GM19452 (cell line): ENCODE measurements around the gene ATP5F1B.

Source experiments
- ATAC-seq: cut with Tn5 transposase; IDR thresholded peaks from one replicate; pipeline ENCODE4 v1.9.1; 2021; ENCODE audit not compliant: unreplicated experiment

ATP5F1B gene

GRCh38 chr12:56645717-56646446 is at the start of gene ATP5F1B:
TSS of gene ATP5F1B (minus strand) at chr12:56645984. CDS start at chr12:56645963, 21 bp downstream.
- peak; percentile 98 for ATAC-seq

GRCh38 chr12:56694161-56694560 is 48.4 kb upstream of the ATP5F1B start:
- ATAC-seq, result no peak

GRCh38 chr12:56688846-56689109 is 43.0 kb upstream of the ATP5F1B start:
- ATAC-seq, result no peak

DNA sequence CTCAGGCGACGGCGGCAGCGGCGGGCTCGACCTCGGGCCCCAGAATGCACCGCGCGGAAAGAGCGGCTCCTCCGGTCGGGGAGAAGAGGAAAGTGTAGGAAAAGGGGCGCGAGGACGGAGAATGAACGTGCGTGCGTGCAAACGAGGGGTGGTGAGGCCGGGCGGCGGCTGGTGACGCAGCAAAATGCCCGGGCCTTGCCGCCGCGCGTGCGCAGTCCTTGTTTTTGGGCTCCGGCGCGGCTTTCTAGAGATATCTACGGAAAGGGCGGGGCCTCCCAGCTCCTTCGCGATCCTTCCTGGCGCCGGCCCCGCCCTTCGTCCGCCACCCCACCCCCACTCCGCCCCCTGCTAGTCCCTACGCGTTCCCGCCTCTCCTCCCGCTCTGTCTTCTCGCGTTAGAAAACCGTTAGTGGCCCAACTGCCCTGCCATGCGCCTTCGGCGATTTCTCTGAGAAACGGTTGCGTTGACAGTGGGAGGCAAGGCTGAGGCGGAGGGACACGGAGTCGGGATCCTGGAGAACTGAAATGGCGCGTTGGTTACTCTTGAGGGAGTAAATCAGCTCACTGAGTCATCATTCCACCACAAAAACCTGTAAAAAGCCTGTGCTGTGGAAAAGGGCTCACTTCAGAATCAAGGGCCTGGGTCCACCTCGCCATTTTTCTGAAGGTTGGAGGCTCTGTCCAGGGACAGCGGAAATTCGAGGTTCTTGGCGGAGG is 42.5 kb upstream of the ATP5F1B start, which contains the start of gene PTGES3:
TSS of gene PTGES3 (minus strand) at position 156 of the 717 bp plus-strand sequence. CDS start 285 bp downstream, outside the sequence.
- ATAC-seq, result peak; percentile 54

GRCh38 chr12:56687223-56688128 is 41.7 kb upstream of the ATP5F1B start:
- ATAC-seq, result peak; percentile 34

DNA sequence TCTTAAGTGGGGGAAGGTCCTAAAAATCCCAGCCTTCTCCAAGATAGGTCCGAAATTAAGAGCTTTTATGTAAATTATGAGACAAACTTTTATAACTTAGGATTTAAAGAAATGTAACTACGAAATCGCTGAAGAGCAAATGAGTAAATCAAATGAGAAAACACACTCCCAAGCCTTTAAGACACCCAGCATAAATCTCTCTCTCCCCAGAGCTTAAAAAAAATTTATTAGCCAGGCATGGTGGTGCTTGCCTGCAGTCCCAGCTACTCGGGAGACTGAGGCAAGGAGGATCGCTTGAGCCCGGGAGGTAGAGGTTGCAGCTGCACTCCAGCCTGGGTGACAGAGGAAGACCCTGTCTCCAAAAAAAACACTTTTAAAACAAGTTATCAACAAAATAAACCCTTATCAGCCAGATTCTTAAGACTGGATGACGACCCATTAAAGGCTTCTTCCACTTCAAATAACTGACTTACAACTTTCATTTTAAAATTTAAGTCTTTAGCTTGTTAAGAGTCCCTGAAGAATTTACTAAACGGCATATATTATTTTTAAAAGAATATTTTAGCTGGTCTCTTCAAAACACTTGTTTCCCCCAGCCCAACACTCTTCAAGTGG is 39.1 kb upstream of the ATP5F1B start:
- ATAC-seq, result no peak

DNA sequence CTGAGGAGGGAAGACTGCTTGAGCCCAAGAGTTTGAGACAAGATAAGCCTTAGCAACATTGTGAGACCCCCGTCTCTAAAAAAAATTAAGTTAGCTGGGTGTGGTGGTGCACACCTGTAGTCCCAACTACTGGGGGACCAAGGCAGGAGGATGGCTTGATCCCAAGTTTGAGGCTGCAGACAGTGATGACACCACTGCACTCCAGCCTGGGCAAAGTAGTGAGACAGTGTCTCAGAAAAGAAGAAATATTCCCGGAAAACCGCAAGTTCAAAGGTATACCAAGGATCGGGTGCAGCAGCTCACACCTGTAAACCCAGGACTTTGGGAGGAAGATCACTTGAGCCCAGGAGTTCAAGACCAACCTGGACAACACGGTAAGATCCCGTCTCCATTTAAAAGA is 36.5 kb upstream of the ATP5F1B start:
- ATAC-seq, result no peak

- no peak for ATAC-seq
Observed at GRCh38 chr12:56679883-56680575, 34.2 kb upstream of the ATP5F1B start.

- ATAC-seq, result no peak
Observed at GRCh38 chr12:56678852-56679251, 33.1 kb upstream of the ATP5F1B start.

DNA sequence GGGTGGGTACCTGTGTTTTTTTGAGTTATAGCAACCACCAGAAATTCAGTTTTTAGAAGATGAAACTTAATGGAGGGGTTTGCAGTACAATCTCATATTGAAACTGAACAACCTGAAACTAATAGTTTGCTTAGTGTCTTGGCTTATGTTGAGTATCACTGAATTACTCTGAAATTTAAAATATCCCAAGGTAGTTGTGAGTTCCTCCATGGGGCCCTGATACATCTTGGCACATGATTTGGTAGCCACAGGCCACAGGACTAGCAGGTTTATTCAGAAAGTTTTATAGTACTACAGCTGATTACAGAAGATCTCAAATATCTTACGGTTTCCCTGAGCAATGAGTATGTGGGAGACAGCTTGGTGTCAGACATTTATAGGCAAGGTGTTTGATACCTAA is 31.9 kb upstream of the ATP5F1B start:
- ATAC-seq, result no peak

DNA sequence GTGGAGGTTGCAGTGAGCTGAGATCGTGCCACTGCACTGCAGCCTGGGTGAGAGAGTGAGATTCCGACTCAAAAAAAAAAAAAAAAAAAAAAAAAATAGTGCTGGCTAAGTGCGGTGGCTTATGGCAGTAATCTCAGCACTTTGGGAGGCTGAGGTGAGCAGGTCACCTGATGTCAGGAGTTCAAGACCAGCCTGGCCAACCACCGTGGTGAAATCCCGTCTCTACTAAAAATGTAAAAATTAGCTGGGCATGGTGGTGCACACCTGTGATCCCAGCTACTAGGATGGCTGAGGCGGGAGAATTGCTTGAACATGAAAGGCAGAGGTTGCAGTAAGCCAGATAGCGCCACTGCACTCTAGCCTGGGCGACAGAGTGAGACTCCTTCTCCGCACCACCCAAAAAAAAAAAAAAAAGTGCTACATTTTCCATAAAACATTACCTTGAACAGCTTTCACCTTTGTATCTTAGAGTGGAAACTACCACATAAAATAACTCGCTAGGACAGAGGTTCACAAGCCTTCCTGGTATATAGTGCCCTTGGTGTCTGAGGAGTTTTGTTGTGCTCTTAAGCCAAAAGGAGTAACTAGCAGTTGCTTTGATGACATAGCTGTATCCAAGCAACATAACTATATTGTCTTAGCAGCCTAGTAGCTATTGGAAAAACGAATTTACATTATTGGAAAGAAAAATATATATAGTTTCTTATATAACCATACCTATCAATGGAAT is 31.2 kb upstream of the ATP5F1B start:
- ATAC-seq, result no peak

GRCh38 chr12:56671608-56672007 is 25.8 kb upstream of the ATP5F1B start:
- ATAC-seq, result no peak

GRCh38 chr12:56670836-56671235 is 25.1 kb upstream of the ATP5F1B start:
- ATAC-seq, result no peak

DNA sequence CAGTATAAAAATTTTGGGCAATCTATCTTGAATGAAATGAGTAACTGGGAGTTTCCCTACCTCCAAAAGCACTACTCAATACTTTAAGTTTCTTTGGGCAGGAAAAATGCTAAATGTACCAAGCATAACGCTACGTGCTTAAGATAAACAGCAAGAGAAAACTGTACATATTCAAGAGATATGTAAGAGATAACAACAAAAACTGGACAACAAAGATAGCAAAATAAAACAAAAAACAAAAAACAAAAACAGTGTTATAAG is 22.3 kb upstream of the ATP5F1B start:
- ATAC-seq, result no peak

GRCh38 chr12:56661979-56662638 is 16.3 kb upstream of the ATP5F1B start:
- ATAC-seq, result no peak

DNA sequence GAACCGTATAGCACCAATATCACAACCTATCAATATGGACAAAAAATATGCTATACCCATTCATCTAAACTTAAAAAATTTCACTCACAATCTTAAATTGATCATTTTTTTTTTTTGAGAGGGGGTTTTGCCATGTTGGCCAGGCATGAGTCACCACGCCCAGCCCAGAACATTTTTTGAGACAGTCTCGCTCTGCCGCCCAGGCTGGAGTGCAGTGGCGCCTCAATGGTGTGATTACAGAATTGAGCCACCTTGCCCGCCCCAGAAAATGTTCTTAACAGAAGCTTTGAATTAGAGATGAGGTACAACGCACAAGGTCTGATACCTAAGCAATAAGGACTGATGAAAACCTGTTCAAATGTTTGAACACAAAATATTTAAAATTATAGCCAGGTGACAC is 15.8 kb upstream of the ATP5F1B start:
- ATAC-seq, result no peak

GRCh38 chr12:56658921-56659320 is 13.1 kb upstream of the ATP5F1B start:
- ATAC-seq, result no peak

GRCh38 chr12:56657416-56658379 is 11.9 kb upstream of the ATP5F1B start:
- no peak for ATAC-seq
